ENCODE measurements around the gene CLUH.

CLUH gene

GRCh38 chr17:2710071-2710802 is 1.3 kb downstream of the CLUH start:
- peak; percentile 43 to 46 for DNase-seq
- TF ChIP-seq GATA1 (IDR thresholded peaks at IDR 0.05; ENCODE audit: low read depth, low read length) (no peak), POLR2A (IDR thresholded peaks at IDR 0.05; ENCODE audit: low read length) (no peak)

- DNase-seq = peak in 1 of 2 experiments; percentile 32
- TF ChIP-seq GATA1 (IDR thresholded peaks at IDR 0.05; ENCODE audit: low read depth, low read length) (no peak), POLR2A (IDR thresholded peaks at IDR 0.05; ENCODE audit: low read length) (no peak)
Observed at GRCh38 chr17:2709183-2709661, 2.3 kb downstream of the CLUH start.

GRCh38 chr17:2708585-2709182 is 2.9 kb downstream of the CLUH start:
- no peak for DNase-seq
- TF ChIP-seq POLR2A (IDR thresholded peaks at IDR 0.05; ENCODE audit: low read length) (no peak), GATA1 (IDR thresholded peaks at IDR 0.05; ENCODE audit: low read depth, low read length) (no peak)

- peak; percentile 42 to 52 for DNase-seq
- TF ChIP-seq POLR2A (IDR thresholded peaks at IDR 0.05; ENCODE audit: low read length) (no peak), GATA1 (IDR thresholded peaks at IDR 0.05; ENCODE audit: low read depth, low read length) (no peak)
Observed at GRCh38 chr17:2707721-2708584, 3.6 kb downstream of the CLUH start.

- DNase-seq = no peak
- TF ChIP-seq POLR2A (IDR thresholded peaks at IDR 0.05; ENCODE audit: low read length) = no peak
- no peak for TF ChIP-seq GATA1 (IDR thresholded peaks at IDR 0.05; ENCODE audit: low read depth, low read length)
Observed at GRCh38 chr17:2706911-2707510, 4.6 kb downstream of the CLUH start.

GRCh38 chr17:2705888-2706795 is 5.4 kb downstream of the CLUH start:
- TF ChIP-seq GATA1 (IDR thresholded peaks at IDR 0.05; ENCODE audit: low read depth, low read length) (no peak), POLR2A (IDR thresholded peaks at IDR 0.05; ENCODE audit: low read length) (no peak)
- DNase-seq = no peak

- no peak for DNase-seq
- TF ChIP-seq GATA1 (IDR thresholded peaks at IDR 0.05; ENCODE audit: low read depth, low read length) = no peak
- no peak for TF ChIP-seq POLR2A (IDR thresholded peaks at IDR 0.05; ENCODE audit: low read length)
Observed at GRCh38 chr17:2705263-2705662, 6.3 kb downstream of the CLUH start.

- no peak for DNase-seq
- TF ChIP-seq POLR2A (IDR thresholded peaks at IDR 0.05; ENCODE audit: low read length) = no peak
- no peak for TF ChIP-seq GATA1 (IDR thresholded peaks at IDR 0.05; ENCODE audit: low read depth, low read length)
Observed at GRCh38 chr17:2704890-2705248, 6.7 kb downstream of the CLUH start.

- TF ChIP-seq GATA1 (IDR thresholded peaks at IDR 0.05; ENCODE audit: low read depth, low read length) (no peak), POLR2A (IDR thresholded peaks at IDR 0.05; ENCODE audit: low read length) (no peak)
- DNase-seq = no peak
Observed at GRCh38 chr17:2704031-2704889, 7.3 kb downstream of the CLUH start.

- DNase-seq = no peak
- TF ChIP-seq POLR2A (IDR thresholded peaks at IDR 0.05; ENCODE audit: low read length) = no peak
- TF ChIP-seq GATA1 (IDR thresholded peaks at IDR 0.05; ENCODE audit: low read depth, low read length) = no peak
Observed at GRCh38 chr17:2703606-2704005, 8.0 kb downstream of the CLUH start.

GRCh38 chr17:2703181-2703580 is 8.4 kb downstream of the CLUH start:
- no peak for TF ChIP-seq GATA1 (IDR thresholded peaks at IDR 0.05; ENCODE audit: low read depth, low read length)
- TF ChIP-seq POLR2A (IDR thresholded peaks at IDR 0.05; ENCODE audit: low read length) = no peak
- DNase-seq = no peak

All from erythroblast (primary cell).